GM10847 (cell line): Measurements from ENCODE around the gene CCDC177.

ENCODE experiments used
- POLR2A ChIP-seq: IDR thresholded peaks from 2 replicates; pipeline ENCODE4 v1.6.1; 2011; ENCODE audit not compliant: insufficient read length; ENCODE audit errors: extremely low read depth

The CCDC177 gene

GRCh38 chr14:69579476-69579875, 4.8 kb upstream of the CCDC177 start:
- no peak for TF ChIP-seq POLR2A

GRCh38 chr14:69574954-69575295, 254 bp upstream of the CCDC177 start:
- TF ChIP-seq POLR2A, result no peak

DNA sequence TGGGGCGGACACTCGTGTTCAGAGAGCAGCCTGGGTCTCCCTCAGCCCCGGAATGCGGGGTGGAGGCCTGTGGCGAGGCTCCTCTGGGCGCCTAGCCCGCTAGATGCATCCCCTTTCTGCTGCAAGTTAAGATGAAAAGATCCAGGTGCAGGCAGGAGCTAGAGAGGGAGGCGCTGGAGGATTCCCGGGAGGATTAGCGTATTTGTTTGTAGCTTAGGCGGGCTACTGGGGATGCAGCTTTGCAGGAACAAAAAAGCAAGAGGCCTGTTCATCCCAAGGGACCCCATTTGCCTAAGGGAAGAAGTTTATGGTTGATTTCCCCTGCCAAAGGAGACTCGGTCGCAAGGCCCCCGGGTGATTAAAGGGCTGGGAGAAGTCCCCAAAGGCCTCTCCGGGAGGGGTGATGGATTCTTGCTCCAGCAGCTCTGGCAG, 824 bp downstream of the CCDC177 start:
- TF ChIP-seq POLR2A, result no peak

DNA sequence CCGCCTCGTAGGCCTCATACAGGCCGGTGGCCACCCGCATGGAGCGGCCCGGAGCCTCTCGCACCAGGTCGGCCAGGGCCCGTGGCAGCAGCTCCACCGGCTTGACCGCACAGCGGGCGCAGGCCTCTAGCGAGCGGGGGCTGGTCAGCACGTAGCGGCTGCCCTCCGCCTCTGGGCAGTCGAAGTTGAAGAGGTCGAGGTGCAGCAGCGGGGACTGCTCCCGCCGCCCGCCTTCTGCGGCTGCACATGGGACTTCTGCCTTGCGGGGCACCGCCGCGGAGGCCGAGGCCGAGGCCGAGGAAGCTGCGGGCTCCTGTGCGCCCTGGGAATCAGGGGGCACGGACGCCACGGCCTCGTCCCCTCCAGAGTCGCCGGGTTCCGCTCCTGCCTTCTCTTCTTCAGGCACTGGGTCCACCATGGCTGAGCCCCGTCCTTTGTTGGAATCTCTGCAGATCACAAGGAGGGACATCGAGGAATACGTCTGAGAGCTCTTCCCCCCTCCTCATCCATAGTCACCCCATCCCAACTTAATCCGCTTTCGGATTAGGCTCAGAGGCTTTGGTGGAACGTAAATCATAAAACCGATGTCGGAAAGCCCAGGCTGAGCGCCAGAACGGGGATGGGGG, 1.4 kb downstream of the CCDC177 start:
- no peak for TF ChIP-seq POLR2A

GRCh38 chr14:69572841-69573135, 1.9 kb downstream of the CCDC177 start:
- TF ChIP-seq POLR2A, result no peak

GRCh38 chr14:69572030-69572840, 2.4 kb downstream of the CCDC177 start:
- no peak for TF ChIP-seq POLR2A

DNA sequence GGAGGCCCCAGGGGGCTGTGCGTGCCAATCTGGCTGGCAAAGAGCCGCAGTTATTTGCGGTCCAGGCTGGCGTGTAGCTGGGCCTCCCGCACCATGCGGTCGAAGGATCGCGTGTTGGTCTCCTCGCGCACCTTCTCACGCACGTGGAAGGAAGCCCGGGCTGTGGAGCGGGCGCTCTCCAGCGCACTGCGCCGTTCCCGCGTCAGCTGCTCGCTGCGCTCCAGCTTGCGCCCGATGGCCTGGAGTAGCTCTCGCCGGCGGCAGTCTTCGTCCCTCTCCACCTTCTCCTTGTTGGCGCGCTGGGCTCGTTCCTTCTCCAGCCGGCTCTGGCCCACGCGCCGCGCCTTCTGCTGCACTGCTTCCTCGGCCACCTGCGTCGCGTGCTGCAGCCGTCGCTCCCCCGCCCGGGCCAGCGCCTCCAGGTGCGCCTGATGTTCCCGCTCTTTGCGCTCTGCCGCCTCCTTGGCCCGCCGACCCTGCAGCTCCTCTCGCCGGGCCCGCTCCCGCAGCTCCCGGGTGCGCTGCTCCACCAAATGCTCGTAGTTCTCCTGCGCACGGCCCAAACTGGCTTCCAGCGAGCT, 3.1 kb downstream of the CCDC177 start:
- no peak for TF ChIP-seq POLR2A

DNA sequence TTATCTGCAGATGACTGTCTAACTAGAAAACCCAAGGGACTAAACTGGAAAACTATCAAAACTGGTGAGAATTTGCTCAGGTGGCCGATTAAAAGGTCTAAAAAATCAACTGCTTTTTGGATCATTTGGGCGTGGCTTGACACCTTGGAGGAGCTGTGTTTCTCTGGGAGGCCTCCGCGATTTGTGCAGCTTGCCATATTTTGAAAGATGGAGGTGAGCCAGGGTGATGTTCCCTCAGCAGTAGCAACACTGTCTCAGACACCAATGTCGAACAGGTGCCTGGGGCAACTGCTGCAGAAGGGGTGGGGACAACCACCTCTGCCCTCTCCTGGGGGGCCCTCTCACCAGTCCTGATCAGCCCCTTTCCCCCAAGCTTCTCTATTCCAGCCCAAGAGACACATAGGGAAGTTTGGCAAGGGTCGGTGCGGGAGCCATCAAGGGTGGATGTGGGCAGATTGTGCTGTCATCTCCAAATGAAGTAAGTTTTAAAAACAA, 3.8 kb downstream of the CCDC177 start:
- TF ChIP-seq POLR2A, result no peak

- no peak for TF ChIP-seq POLR2A
Observed at GRCh38 chr14:69569859-69570258, 4.8 kb downstream of the CCDC177 start.

GRCh38 chr14:69567563-69567962, 7.1 kb downstream of the CCDC177 start:
- no peak for TF ChIP-seq POLR2A

DNA sequence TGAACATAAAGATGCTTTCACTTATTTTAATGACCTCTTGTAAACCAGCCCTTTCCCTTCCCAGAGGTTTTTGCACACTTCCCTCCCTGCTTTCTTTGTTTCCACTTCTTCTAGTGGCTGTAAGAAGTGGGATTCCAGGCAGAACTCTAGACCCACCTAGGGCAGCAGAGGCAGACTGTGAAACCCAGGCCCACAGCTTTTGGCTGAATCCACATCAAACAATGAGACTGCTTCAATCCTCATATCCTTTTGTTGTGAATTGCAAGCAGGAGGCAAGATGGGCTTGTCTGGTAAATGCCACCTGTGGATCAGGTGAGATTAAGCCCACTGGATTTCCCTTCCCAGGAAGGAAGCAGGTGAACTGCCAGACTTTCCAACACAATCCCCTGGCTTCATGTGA, 12.8 kb downstream of the CCDC177 start:
- TF ChIP-seq POLR2A, result no peak

GRCh38 chr14:69560826-69561225, 13.8 kb downstream of the CCDC177 start:
- TF ChIP-seq POLR2A, result no peak

DNA sequence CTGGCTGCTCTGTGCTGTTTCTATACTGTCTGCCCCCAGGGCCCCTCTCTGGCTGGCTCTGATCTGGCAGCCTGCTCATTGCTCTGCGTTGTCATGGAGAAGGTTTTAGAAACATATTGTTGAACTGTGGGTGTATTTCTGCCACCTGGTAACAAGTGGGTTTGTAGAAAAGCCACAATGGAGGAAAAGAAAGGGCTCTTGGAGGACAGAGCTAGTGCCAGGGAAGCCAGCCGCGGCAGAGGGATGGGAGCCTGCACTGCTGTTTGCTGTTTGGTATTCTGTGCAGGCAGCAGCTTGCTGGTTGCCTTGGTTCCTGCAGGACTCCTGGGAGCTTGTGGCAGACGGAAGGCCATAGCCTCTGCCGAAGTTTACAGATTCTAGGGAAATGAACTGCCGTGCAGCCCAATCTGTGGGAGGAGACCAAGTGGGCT, 15.1 kb downstream of the CCDC177 start:
- no peak for TF ChIP-seq POLR2A

GRCh38 chr14:69558774-69559173, 15.9 kb downstream of the CCDC177 start:
- TF ChIP-seq POLR2A, result no peak

DNA sequence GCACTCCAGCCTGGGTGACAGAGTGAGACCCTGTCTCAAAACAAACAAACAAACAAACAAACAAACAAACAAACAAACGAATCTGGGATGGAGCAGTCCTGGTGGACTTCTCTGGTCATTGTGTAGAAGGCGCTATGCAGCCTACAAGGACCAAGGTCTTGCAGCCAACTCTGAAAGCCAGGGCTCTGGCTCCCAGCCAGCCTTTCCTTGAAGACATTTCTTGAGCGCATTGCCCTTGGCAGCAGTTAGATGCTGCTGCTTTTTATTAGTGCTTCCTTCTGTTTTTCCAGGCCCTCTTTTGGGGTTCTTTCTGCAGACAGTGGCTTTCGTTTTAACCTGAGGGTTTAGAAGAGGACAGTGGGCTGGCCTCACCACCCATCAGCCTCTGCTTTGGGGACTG, 20.2 kb downstream of the CCDC177 start:
- TF ChIP-seq POLR2A, result no peak

- TF ChIP-seq POLR2A, result no peak
Observed at GRCh38 chr14:69553252-69553651, 21.4 kb downstream of the CCDC177 start.

DNA sequence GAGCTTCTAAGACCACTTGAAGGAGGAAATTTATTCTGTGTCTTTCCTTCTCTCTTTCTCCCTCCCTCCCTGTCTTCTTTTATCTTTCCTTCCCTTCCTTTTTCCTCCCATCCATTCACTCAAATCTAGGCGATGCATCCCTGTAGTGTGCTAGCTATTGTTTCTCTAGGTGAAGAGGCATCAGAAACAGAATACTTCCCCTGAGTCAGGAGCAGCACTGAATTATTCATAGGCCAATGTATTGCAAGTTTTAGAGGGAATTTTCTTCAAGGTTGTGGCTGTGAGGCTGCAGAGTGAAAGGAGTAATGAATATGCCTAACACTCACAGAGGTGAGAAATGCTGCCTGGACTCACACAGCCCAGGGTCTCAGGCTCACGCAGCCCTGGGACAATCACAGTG, 23.2 kb downstream of the CCDC177 start:
- TF ChIP-seq POLR2A, result no peak

- TF ChIP-seq POLR2A, result no peak
Observed at GRCh38 chr14:69548566-69548965, 26.1 kb downstream of the CCDC177 start.
